Colonic mucosa (tissue), 4 donors: Measurements from ENCODE around the gene HSPB7. TPM values are rescaled to one million over a fixed set of nuclear protein-coding genes. Genes with fewer than 3 reads are reported as not detected.
"Not testable (repeated sequence)": the region's sequence is repeated elsewhere in the genome, so short reads cannot be mapped to it uniquely, and the experiment has no call there.

Source experiments
- DNase-seq: peaks from one replicate; pipeline ENCODE4 v3.0.0-alpha.2; 2020
- H3K27ac ChIP-seq: fragments of 200-600 bp; one replicate; pipeline ENCODE4 v1.8.0; 2021
- H3K27me3 ChIP-seq: fragments of 200-600 bp; one replicate; pipeline ENCODE4 v1.8.0; 2021
- H3K36me3 ChIP-seq: fragments of 200-600 bp; one replicate; pipeline ENCODE4 v1.8.0; 2021
- H3K4me1 ChIP-seq: fragments of 200-600 bp; one replicate; pipeline ENCODE4 v1.8.0; 2021; ENCODE audit warnings: mild to moderate bottlenecking
- H3K4me3 ChIP-seq: fragments of 200-600 bp; one replicate; pipeline ENCODE4 v1.8.0; 2021
- H3K9ac ChIP-seq, 2 donors: one replicate each; pipeline ENCODE4 v1.7.0; 2013; ENCODE audit warnings: control low read depth in 2 of 2, low read depth in 2 of 2, low read length in 2 of 2
- H3K9me3 ChIP-seq: fragments of 200-600 bp; one replicate; pipeline ENCODE4 v1.8.0; 2021
- intact Hi-C: fragments of 100-400 bp; cut with DNase I; formaldehyde crosslinking; loops from one replicate; pipeline ENCODE4 v1.14.1; 2022
- total RNA-seq, 2 donors: library from RNA; stranded (reverse); fragmentation: NEBNext Ultra II Directional in 1 of 2; extraction: Animal tissue kit (Norgen Biotek cat#: 25700) in 1 of 2; gene quantifications; one replicate each; pipeline ENCODE4 v1.2.1, GENCODE V29; 2021
- TF ChIP-seq, protein P1 (sequence below): fragments of 200-600 bp; IDR thresholded peaks from one replicate; pipeline ENCODE4 v1.8.0; 2022; ENCODE audit warnings: antibody characterized with exemption, mild to moderate bottlenecking
- donor health status: healthy.
- donor health status: DM: no; HTN: no; CAD: no.
- donor health status: DM: no; HTN: no; CAD: no.

HSPB7 gene
- total RNA-seq, 2 donors from 2014 or later = 1.1 to 12.7 TPM

DNA sequence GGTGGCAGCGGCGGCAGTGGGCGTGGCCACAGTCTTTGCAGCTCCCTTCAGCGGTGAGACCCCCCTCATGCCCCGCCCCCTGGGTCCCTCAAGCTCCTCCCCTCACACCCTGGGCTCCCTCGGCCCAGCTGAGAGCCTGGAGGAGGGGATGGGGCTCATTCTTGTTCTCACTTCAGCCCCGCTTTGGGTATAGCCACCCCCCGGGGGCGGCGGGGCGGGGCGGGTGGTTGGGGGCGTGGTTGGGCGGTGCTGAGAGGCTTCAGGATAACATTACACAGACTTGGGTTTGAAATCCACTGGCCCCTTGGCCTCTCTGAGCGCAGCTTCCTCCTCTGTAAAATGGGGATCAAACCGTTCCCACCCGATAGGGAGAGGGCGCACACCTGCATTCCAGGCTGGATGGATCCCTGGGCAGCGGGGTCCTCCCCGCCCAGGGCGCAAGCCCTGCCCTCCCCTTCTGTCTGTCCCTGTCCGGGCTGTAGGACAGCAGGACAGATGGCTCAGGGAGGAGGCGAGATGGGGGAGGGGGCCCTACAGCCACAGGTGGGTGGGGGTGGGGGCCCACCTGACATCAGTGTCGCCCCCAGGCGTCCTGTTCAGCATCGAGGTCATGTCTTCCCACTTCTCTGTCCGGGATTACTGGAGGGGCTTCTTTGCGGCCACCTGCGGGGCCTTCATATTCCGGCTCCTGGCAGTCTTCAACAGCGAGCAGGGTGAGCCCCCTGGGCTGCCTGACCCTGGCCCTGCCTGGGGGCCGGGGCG, 9.1 kb upstream of the HSPB7 start:
- intact Hi-C loops = no loop called here
- no peak for DNase-seq
- H3K36me3 ChIP-seq = no peaks in the 10 kb centered on the region
- TF ChIP-seq, protein P1, sequence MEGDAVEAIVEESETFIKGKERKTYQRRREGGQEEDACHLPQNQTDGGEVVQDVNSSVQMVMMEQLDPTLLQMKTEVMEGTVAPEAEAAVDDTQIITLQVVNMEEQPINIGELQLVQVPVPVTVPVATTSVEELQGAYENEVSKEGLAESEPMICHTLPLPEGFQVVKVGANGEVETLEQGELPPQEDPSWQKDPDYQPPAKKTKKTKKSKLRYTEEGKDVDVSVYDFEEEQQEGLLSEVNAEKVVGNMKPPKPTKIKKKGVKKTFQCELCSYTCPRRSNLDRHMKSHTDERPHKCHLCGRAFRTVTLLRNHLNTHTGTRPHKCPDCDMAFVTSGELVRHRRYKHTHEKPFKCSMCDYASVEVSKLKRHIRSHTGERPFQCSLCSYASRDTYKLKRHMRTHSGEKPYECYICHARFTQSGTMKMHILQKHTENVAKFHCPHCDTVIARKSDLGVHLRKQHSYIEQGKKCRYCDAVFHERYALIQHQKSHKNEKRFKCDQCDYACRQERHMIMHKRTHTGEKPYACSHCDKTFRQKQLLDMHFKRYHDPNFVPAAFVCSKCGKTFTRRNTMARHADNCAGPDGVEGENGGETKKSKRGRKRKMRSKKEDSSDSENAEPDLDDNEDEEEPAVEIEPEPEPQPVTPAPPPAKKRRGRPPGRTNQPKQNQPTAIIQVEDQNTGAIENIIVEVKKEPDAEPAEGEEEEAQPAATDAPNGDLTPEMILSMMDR = no peak
- no peak overlapping the region for H3K9ac ChIP-seq
- H3K4me1 ChIP-seq = no peaks in the 10 kb centered on the region
- H3K4me3 ChIP-seq = no peak overlapping the region
- H3K27me3 ChIP-seq = no peaks in the 10 kb centered on the region
- H3K9me3 ChIP-seq = no peaks in the 10 kb centered on the region
- no peak overlapping the region for H3K27ac ChIP-seq

DNA sequence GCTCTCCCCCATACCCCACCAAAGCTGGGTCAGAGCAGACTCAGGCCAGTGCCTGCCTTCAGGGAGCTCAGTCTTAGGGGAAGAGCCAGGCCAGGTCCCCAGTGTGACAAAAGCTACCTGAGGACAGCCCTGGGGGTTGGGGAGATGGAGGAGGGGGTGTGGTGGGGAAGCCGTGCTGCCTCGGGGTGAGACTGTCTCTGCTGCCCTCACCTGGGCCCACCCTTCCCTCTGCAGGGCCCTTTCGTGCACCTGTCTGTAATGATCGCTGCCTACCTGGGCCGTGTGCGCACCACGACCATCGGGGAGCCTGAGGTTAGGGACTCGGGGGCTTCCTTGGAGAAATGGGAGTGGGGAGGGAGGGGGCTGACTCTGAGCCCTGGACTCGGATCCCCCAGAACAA, 8.5 kb upstream of the HSPB7 start:
- H3K9me3 ChIP-seq, H3K4me3 ChIP-seq, H3K9ac ChIP-seq, intact Hi-C loops, H3K27ac ChIP-seq, H3K36me3 ChIP-seq, H3K4me1 ChIP-seq, H3K27me3 ChIP-seq, DNase-seq: not testable (repeated sequence)

DNA sequence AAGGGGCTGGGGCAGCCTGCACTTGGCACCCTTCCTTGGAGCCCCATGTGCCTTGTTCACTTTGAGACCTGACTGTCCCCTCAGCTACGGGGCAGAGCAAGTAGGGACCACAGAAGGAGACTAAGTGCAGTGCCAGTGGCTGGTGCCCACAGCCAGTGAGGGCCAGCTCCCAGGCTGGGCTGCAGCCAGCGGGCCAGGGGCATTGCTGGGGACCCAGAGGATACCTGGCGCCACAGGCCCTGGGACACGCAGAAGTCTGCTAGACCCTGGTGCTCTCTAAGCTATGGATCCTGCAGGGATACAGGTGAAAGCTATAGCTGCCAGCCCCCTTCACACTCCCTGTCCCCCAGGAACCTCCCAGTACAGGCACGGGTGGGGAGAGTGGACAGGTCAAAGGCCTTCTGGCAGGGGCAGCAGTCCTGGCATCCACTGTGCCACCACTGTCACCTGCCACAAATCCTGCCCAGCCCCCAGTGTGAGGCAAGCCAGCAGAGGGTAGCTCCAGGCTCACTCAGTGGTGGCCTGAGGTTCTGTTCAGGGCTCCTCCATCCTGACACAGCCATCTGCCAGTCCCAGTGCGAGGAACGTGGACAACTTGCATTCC, 5.3 kb upstream of the HSPB7 start:
- intact Hi-C loops = no loop called here
- Histone ChIP-seq H3K4me1 (no peaks in the 10 kb centered on the region), H3K27ac (no peak overlapping the region), H3K4me3 (no peak overlapping the region), H3K9me3 (no peaks in the 10 kb centered on the region), H3K9ac (no peak overlapping the region), H3K36me3 (no peaks in the 10 kb centered on the region), H3K27me3 (no peaks in the 10 kb centered on the region)
- TF ChIP-seq, protein P1 = no peak
- no peak for DNase-seq

DNA sequence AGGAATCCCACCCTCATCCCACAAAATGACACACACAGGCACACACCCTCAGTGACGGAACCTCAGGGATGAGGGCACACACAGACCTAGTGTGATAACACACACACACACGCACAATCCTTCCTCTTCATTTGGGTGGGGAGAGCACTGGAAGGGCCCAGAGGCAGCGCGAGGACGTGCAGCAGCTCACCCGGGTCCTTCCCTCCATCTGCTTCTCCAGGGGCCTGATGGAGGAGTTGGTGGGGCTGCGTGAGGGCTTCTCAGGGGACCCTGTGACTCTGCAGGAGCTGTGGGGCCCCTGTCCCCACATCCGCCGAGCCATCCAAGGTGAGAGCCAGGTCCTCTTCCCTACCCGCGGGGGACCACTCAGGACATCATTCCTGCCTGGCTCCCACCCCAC, 4.5 kb upstream of the HSPB7 start:
- Histone ChIP-seq H3K9me3 (no peaks in the 10 kb centered on the region), H3K36me3 (no peaks in the 10 kb centered on the region), H3K27me3 (no peaks in the 10 kb centered on the region), H3K4me3 (no peak overlapping the region), H3K27ac (no peak overlapping the region), H3K9ac (no peak overlapping the region), H3K4me1 (no peaks in the 10 kb centered on the region)
- no peak for DNase-seq
- intact Hi-C loops = no loop called here
- TF ChIP-seq, protein P1 = no peak

DNA sequence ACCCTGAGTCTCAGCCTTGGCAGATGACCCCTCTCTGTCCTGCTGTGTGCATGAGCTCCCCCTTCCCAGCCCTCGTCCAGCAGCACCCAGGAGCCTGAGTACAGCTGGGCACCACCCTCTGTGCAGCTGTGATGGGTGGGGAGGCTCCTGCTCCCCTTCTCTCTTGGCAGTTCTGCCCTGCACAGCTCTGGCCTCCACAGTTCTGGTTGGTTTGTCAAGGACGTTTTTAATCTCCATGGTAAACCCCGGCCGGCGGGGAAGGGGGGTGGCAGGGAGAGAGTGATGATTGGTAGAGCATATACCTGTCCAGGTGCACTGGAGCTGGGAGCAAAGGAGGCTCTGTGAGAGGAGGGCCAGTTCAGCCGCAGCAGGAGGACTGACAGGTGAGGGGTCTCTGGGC, 3.8 kb upstream of the HSPB7 start, which contains the start of gene CLCNKA:
TSS of gene CLCNKA (plus strand) at position 356 of the 400 bp plus-strand sequence. CDS start 584 bp downstream, outside the sequence.
- no peaks in the 10 kb centered on the region for H3K27me3 ChIP-seq
- no peaks in the 10 kb centered on the region for H3K36me3 ChIP-seq
- TF ChIP-seq, protein P1 = no peak
- H3K9me3 ChIP-seq = no peaks in the 10 kb centered on the region
- no peak within 1 kb of the TSS for H3K9ac ChIP-seq
- no peak for DNase-seq
- no peak within 1 kb of the TSS for H3K4me3 ChIP-seq
- intact Hi-C loops = no loop called here
- no peak within 1 kb of the TSS for H3K27ac ChIP-seq
- no peaks in the 10 kb centered on the region for H3K4me1 ChIP-seq

DNA sequence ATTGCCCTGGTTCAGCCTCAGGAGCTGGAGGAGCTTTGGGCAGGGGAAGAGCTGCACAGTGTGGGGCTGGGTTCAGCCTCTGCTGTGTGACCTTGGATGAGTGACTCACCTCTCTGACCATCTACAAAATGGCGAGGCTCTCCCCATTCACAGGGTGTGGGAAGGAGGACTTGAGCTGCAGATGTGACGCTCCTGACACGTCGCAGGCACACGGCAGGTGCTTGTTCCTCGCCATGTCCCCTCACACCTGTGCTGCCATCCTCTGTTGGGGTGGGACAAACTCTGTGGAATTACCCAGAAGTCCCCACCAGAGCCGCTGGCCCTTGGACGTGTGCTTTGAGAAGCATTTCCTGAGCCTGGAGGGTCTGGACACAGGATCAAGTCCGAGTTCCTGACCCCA, 3.0 kb upstream of the HSPB7 start:
- H3K36me3 ChIP-seq, DNase-seq, H3K9ac ChIP-seq, intact Hi-C loops, H3K4me1 ChIP-seq, H3K27me3 ChIP-seq, H3K27ac ChIP-seq, H3K9me3 ChIP-seq, H3K4me3 ChIP-seq: not testable (repeated sequence)
